HEK293 (cell line): ENCODE data around the gene LMO4.

ENCODE experiments used
- CTCF ChIP-seq: fragments of 450-650 bp; formaldehyde crosslinking; IDR thresholded peaks from 2 replicates; pipeline ENCODE4 v1.5.1; 2016; ENCODE audit warnings: missing biosample characterization, missing genetic modification characterization
- MYNN ChIP-seq: fragments of 450-650 bp; formaldehyde crosslinking; IDR thresholded peaks from 2 replicates; pipeline ENCODE4 v1.5.1; 2016; ENCODE audit warnings: missing biosample characterization, missing genetic modification characterization, borderline replicate concordance
- ZNF18 ChIP-seq: fragments of 450-650 bp; formaldehyde crosslinking; IDR thresholded peaks from 2 replicates; pipeline ENCODE4 v1.5.1; 2016; ENCODE audit warnings: missing biosample characterization, missing genetic modification characterization
- ZNF366 ChIP-seq: fragments of 450-650 bp; formaldehyde crosslinking; conservative IDR thresholded peaks from 2 replicates; pipeline ENCODE4 v1.5.1; 2016; ENCODE audit warnings: missing biosample characterization, missing genetic modification characterization

DNA sequence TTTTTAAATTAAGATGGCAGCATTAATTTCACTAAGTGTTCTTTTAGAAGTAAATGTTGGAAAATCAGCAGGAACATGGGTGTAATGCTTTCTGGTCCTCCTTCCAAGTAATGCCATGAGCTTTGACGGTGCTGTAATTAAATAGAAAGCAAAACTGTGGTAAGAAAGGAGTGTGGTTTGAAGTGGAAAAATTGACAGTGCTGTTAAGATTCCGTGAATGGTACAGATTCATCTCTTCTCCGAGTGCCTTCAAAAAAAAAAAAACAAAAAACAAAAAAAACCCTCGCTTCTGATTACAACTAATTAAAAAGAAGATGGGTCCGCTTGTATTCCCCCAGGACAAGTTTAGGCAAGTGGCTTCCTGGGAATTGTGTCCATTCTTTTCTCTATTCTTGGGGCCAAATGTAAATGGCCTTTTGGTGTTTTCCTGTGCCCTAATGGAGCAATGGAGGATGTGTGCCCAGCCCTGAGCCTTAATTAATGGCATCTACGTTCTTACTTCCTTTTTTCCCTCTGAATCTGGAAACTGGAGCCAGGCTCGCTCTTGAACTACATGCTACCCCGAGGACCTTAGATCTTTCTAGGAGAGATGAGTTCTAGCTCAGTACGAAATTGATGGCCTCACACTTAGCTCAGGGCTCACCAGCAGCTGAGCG is 5.1 kb downstream of the LMO4 start:
- TF ChIP-seq ZNF366 (tag by site-specific recombination) = no peak
- TF ChIP-seq MYNN = 0 out of 2 replicates have a peak, but pooled peaks have one; percentile 0
- TF ChIP-seq CTCF (tag by site-specific recombination) = no peak
- TF ChIP-seq ZNF18 (tag by site-specific recombination) = no peak
